Astrocyte (in vitro differentiated cells and primary cell): ENCODE measurements around the gene STAT1. TPM values are rescaled to one million over a fixed set of nuclear protein-coding genes. Genes with fewer than 3 reads are reported as not detected.
A peak's percentile ranks its signal among the peaks of the same experiment; 100 is the strongest.

Source experiments
- DNase-seq: peaks from one replicate; pipeline ENCODE4 v3.0.0-alpha.2; 2010; ENCODE audit warnings: low read depth
- FAIRE-seq: peaks from 2 replicates; lab custom pipeline; 2011; peaks lifted over from hg19 to GRCh38; lab: Jason Lieb, UNC
- H2AFZ ChIP-seq: 2 replicates; pipeline ENCODE4 v1.6.0; 2012; ENCODE audit warnings: low read depth, low read length, inconsistent platforms
- H3K27ac ChIP-seq: 2 replicates; pipeline ENCODE4 v1.5.1; 2011; ENCODE audit warnings: low read depth, low read length, inconsistent platforms
- H3K27me3 ChIP-seq: 2 replicates; pipeline ENCODE4 v1.6.0; 2011; ENCODE audit warnings: low read length, inconsistent platforms; ENCODE audit not compliant: insufficient read depth
- H3K36me3 ChIP-seq: 2 replicates; pipeline ENCODE4 v1.5.1; 2011; ENCODE audit warnings: low read length, inconsistent platforms; ENCODE audit not compliant: insufficient read depth
- H3K4me1 ChIP-seq: 2 replicates; pipeline ENCODE4 v1.5.1; 2011; ENCODE audit warnings: low read length, inconsistent platforms; ENCODE audit not compliant: insufficient read depth
- H3K4me2 ChIP-seq: 2 replicates; pipeline ENCODE4 v1.6.0; 2012; ENCODE audit warnings: low read length, inconsistent platforms
- H3K4me3 ChIP-seq: 2 replicates; pipeline ENCODE4 v1.5.1; 2011; ENCODE audit warnings: low read depth, mild to moderate bottlenecking, low read length, inconsistent platforms; ENCODE audit not compliant: insufficient read depth
- H3K79me2 ChIP-seq: 2 replicates; pipeline ENCODE4 v1.6.0; 2012; ENCODE audit warnings: mild to moderate bottlenecking, low read length, inconsistent platforms; ENCODE audit not compliant: insufficient read depth
- H3K9ac ChIP-seq: 2 replicates; pipeline ENCODE4 v1.6.0; 2012; ENCODE audit warnings: mild to moderate bottlenecking, low read length, inconsistent platforms
- H3K9me3 ChIP-seq: 2 replicates; pipeline ENCODE4 v1.5.1; 2012; ENCODE audit warnings: low read depth, mild to moderate bottlenecking, low read length, inconsistent platforms; ENCODE audit not compliant: insufficient read depth
- H4K20me1 ChIP-seq: 2 replicates; pipeline ENCODE4 v1.6.0; 2012; ENCODE audit warnings: low read length, inconsistent platforms; ENCODE audit not compliant: insufficient read depth
- H3K27ac Mint-ChIP-seq: one replicate; pipeline ENCODE4 v1.8.0; 2021; ENCODE audit warnings: mild to moderate bottlenecking, mixed read lengths; ENCODE audit not compliant: unreplicated experiment
- H3K27me3 Mint-ChIP-seq: one replicate; pipeline ENCODE4 v1.8.0; 2021; ENCODE audit warnings: low read depth, mixed read lengths; ENCODE audit not compliant: unreplicated experiment
- H3K36me3 Mint-ChIP-seq: one replicate; pipeline ENCODE4 v1.8.0; 2021; ENCODE audit warnings: low read depth, mixed read lengths; ENCODE audit not compliant: unreplicated experiment
- H3K4me1 Mint-ChIP-seq: one replicate; pipeline ENCODE4 v1.8.0; 2021; ENCODE audit warnings: low read depth, mixed read lengths; ENCODE audit not compliant: unreplicated experiment
- H3K4me3 Mint-ChIP-seq: one replicate; pipeline ENCODE4 v1.8.0; 2021; ENCODE audit warnings: mild to moderate bottlenecking, moderate library complexity, mixed read lengths; ENCODE audit not compliant: unreplicated experiment
- H3K9me3 Mint-ChIP-seq: one replicate; pipeline ENCODE4 v1.8.0; 2021; ENCODE audit warnings: mild to moderate bottlenecking, mixed read lengths; ENCODE audit not compliant: unreplicated experiment
- EZH2 ChIP-seq: IDR thresholded peaks from 2 replicates; pipeline ENCODE4 v1.6.1; 2012; ENCODE audit warnings: mild to moderate bottlenecking, low read length, inconsistent platforms; ENCODE audit not compliant: insufficient read depth
- total RNA-seq: library from RNA; stranded (reverse); gene quantifications from 2 replicates; pipeline ENCODE4 v1.2.1, GENCODE V29; 2021
- TF ChIP-seq, protein P1 (sequence below): IDR thresholded peaks from 2 replicates; pipeline ENCODE4 v1.5.1; 2011; ENCODE audit warnings: low read depth, mild to moderate bottlenecking, inconsistent platforms, low read length, moderate library complexity; ENCODE audit not compliant: insufficient read depth

The STAT1 gene
- total RNA-seq, 1 donor from 2014 or later: 377 TPM

DNA sequence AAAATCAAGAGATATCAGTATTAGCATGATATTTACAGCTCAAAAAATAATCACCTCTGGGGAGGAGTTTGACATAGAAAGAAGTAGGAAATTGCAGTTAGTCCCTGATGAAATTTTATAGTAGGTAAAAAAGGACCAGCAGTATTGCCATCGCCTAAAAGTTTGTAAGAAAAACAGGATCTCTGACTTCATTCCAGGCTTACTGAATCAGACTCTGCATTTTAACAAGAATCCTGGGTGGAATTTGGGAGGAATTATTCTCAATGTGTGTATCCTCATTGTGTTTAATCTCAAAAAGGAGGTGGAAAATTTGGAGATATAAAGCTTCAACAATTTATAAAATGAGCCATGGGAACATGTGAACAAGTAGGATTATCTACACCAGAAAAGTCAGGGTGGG, 31.2 kb upstream of the STAT1 start:
- TF ChIP-seq, protein P1, sequence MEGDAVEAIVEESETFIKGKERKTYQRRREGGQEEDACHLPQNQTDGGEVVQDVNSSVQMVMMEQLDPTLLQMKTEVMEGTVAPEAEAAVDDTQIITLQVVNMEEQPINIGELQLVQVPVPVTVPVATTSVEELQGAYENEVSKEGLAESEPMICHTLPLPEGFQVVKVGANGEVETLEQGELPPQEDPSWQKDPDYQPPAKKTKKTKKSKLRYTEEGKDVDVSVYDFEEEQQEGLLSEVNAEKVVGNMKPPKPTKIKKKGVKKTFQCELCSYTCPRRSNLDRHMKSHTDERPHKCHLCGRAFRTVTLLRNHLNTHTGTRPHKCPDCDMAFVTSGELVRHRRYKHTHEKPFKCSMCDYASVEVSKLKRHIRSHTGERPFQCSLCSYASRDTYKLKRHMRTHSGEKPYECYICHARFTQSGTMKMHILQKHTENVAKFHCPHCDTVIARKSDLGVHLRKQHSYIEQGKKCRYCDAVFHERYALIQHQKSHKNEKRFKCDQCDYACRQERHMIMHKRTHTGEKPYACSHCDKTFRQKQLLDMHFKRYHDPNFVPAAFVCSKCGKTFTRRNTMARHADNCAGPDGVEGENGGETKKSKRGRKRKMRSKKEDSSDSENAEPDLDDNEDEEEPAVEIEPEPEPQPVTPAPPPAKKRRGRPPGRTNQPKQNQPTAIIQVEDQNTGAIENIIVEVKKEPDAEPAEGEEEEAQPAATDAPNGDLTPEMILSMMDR: no peak
- no peak for TF ChIP-seq EZH2
- no peak overlapping the region for H2AFZ ChIP-seq
- Mint-ChIP-seq H3K27ac (no peak overlapping the region), H3K4me1 (peaks cover 13% of the 10 kb centered on the region), H3K9me3 (no peaks in the 10 kb centered on the region), H3K36me3 (peaks cover 2% of the 10 kb centered on the region), H3K27me3 (no peaks in the 10 kb centered on the region), H3K4me3 (no peak overlapping the region)
- H3K27ac ChIP-seq: no peak overlapping the region
- H3K9me3 ChIP-seq: no peaks in the 10 kb centered on the region
- no peak overlapping the region for H3K4me3 ChIP-seq
- no peak overlapping the region for H3K9ac ChIP-seq
- FAIRE-seq: no peak
- no peaks in the 10 kb centered on the region for H4K20me1 ChIP-seq
- H3K4me2 ChIP-seq: no peak overlapping the region
- peaks cover 13% of the 10 kb centered on the region for H3K4me1 ChIP-seq
- H3K36me3 ChIP-seq: no peaks in the 10 kb centered on the region
- H3K27me3 ChIP-seq: no peaks in the 10 kb centered on the region
- no peak for DNase-seq
- no peaks in the 10 kb centered on the region for H3K79me2 ChIP-seq

DNA sequence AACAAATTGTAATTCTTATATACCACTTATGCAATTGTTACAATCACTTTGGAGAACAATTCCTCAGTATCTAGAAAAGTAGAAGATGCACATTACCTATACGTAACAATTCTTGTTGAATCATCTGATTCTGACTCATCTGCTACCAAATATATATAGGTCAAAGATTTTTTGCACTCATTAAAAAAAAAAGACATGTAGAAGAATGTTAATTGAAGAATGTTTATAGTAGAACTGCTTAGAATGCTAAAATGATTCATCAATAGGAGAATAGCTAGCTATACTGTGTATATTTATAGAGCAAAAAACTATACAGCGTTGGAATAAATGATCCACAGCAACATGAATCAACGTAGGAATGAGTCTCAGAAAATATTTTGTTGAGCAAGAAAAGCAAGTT, 29.5 kb upstream of the STAT1 start:
- peaks cover 11% of the 10 kb centered on the region for H3K4me1 ChIP-seq
- peaks cover 20% of the 10 kb centered on the region for H3K4me1 Mint-ChIP-seq
- H3K27me3 ChIP-seq: no peaks in the 10 kb centered on the region
- H3K36me3 ChIP-seq: no peaks in the 10 kb centered on the region
- no peak overlapping the region for H3K9ac ChIP-seq
- FAIRE-seq: no peak
- no peaks in the 10 kb centered on the region for H4K20me1 ChIP-seq
- no peak overlapping the region for H2AFZ ChIP-seq
- H3K4me3 ChIP-seq: no peak overlapping the region
- H3K27ac ChIP-seq: no peak overlapping the region
- peak; percentile 21 for DNase-seq
- H3K27ac Mint-ChIP-seq: no peak overlapping the region
- no peaks in the 10 kb centered on the region for H3K27me3 Mint-ChIP-seq
- no peak overlapping the region for H3K4me3 Mint-ChIP-seq
- no peak for TF ChIP-seq EZH2
- TF ChIP-seq, protein P1: no peak
- no peaks in the 10 kb centered on the region for H3K9me3 Mint-ChIP-seq
- no peak overlapping the region for H3K4me2 ChIP-seq
- peaks cover 2% of the 10 kb centered on the region for H3K36me3 Mint-ChIP-seq
- no peaks in the 10 kb centered on the region for H3K9me3 ChIP-seq
- no peaks in the 10 kb centered on the region for H3K79me2 ChIP-seq

DNA sequence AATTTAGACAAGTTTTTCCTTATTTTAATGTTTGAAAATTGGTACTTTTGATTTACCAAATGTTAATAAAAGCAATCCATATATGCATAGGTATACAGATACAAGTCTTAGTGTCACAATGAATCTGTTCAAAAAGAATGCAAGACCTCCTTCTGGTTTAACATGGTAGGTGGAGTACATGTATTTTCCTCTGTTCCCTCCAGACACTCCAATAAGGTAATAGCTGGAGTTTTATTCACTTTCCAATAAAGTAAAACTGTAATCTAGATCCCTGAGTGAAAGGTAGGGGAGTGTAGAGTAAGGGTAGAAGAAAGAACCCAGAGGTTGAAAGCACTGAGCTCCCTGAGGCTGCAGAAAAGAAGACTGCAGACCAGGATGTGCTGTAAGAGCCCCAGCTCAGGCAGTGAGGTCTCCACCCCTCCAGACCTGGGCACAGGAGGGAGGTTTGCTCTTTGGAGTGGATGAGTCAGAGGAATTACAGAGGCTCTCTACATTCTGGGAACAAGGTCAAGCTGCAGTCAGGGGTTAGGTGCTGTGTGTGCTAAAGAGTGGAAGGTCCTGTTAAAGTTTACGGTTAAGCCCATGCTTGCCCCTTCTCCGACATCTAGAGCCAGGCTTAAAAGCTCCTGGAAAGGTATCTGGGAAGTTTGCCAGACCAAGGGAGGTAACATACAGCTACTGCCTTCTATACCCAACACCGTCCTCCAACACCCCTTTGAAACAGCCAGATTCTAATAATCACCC, 27.6 kb upstream of the STAT1 start:
- peak overlapping the region; percentile 24 for H3K4me2 ChIP-seq
- peak; percentile 34 for FAIRE-seq

More for the DNA sequence above, 27.6 kb upstream of the STAT1 start:
- H3K27me3 Mint-ChIP-seq: no peaks in the 10 kb centered on the region
- Histone ChIP-seq H4K20me1 (no peaks in the 10 kb centered on the region), H2AFZ (no peak overlapping the region), H3K9ac (no peak overlapping the region), H3K36me3 (no peaks in the 10 kb centered on the region), H3K27ac (no peak overlapping the region), H3K4me1 (peaks cover 15% of the 10 kb centered on the region), H3K9me3 (no peaks in the 10 kb centered on the region), H3K79me2 (no peaks in the 10 kb centered on the region), H3K4me3 (no peak overlapping the region), H3K27me3 (no peaks in the 10 kb centered on the region)
- H3K9me3 Mint-ChIP-seq: no peaks in the 10 kb centered on the region
- no peak overlapping the region for H3K27ac Mint-ChIP-seq
- H3K36me3 Mint-ChIP-seq: peaks cover 2% of the 10 kb centered on the region
- no peak overlapping the region for H3K4me3 Mint-ChIP-seq
- peaks cover 26% of the 10 kb centered on the region for H3K4me1 Mint-ChIP-seq
- TF ChIP-seq, protein P1: no peak
- no peak for TF ChIP-seq EZH2
- peak; percentile 29 for DNase-seq
